GM23248 (cell line): ENCODE results near the gene TCF4.

Experiments used
- EZH2 ChIP-seq: fragments of 200-600 bp; sonication (generic); IDR thresholded peaks from 2 replicates; pipeline ENCODE4 v1.6.1; 2018; ENCODE audit warnings: antibody characterized with exemption, mild to moderate bottlenecking; ENCODE audit not compliant: insufficient read depth, poor library complexity, severe bottlenecking
- EZH2phosphoT487 ChIP-seq: fragments of 200-600 bp; sonication (generic); IDR thresholded peaks from 2 replicates; pipeline ENCODE4 v1.6.1; 2018; ENCODE audit warnings: antibody characterized with exemption, moderate library complexity, mild to moderate bottlenecking, low read depth; ENCODE audit not compliant: insufficient read depth

DNA sequence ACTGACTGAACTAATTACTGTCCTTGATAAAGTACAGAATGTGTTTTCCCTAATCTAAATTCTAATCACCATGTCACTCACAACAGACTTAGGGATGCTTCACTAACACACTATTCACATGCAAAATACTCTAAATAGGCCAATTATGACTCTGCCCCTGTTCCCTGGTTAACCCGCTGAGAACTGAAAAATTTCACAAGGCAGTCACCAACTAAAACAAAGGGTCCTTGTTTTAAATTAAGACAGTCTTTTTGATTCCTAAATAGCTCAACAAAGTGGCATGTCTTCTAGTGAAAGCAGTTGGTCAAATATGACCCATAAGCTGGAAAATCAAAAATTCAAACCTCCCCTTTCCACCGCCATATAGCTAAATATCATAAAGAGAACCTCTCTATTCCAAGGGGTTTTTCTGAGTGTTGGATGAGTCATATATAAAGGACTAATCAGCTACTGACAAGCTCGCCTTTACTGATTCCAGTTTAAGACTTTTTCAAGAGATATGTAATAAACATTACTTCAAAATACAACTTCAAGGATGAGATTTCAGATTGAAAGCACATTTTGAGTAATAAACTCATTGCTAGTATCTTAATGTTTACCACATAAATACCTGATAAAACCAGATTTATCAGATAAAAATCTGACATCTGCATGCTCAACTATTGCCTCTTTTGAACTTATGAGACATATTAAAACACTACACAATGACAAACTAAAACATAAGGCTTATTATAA, 235.8 kb downstream of the TCF4 start:
- no peak for TF ChIP-seq EZH2
- no peak for TF ChIP-seq EZH2phosphoT487
